GM21825 (cell line): ENCODE results near the gene ANKH.

Experiments
- ATAC-seq: cut with Tn5 transposase; IDR thresholded peaks from one replicate; pipeline ENCODE4 v1.9.1; 2021; ENCODE audit warnings: mild to moderate bottlenecking, moderate library complexity; ENCODE audit not compliant: unreplicated experiment

ANKH gene

DNA sequence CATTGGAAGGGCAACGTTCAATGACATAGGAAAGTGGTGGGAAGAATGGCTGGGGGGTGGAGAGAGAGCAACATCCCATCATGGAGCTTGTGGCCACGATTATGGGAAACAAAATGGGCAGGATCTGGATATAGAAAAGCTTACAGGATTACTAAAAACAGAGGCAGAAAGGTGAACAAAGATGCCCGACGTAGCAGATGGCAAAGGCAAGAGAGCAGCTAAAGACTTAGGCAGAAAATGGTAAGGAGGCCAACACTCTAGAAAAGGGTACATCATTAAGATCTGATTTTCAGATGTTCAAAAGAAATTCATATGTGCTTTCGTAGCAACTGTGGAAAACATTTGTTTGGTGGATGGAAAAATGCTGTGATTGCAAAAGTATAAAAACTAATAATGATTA, 104.5 kb downstream of the ANKH start:
- no peak for ATAC-seq

DNA sequence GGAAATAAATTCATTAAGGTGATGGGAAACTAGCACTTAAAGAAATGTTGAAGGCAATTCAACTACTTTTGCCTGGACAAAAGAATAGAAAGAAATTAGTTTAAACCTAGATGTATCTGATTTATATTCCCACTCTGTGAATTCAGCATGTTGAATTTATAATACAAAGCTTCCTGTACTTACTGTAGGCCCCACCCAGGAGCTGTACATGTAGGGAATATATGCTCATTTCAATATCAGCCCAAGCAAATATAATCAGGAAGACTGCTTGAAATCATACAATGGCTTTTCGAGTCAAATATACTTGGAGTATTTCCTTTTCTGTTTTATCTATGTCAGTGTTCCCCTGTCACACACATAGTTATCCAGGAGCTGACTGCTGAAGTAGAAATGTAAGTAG, 105.0 kb downstream of the ANKH start:
- ATAC-seq: no peak

DNA sequence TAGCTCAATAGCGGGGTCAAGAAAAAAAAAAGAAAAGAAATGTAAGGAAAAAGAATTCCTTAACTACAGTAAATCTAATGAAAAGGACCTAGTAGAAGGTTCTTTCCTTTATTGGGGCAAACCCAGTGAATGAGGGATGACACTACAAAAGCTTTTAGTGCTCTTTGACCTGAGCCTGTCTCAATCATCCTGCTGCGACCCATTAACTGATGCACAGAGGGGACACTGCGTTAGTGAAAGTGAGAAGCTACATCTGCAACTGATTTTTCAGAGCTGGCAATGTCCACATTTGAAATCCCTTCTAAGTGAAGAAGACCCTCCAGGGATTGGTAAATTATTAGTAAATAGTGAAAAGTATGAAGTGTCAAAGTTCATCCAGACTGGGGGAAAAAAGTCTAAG, 106.0 kb downstream of the ANKH start:
- ATAC-seq: no peak

DNA sequence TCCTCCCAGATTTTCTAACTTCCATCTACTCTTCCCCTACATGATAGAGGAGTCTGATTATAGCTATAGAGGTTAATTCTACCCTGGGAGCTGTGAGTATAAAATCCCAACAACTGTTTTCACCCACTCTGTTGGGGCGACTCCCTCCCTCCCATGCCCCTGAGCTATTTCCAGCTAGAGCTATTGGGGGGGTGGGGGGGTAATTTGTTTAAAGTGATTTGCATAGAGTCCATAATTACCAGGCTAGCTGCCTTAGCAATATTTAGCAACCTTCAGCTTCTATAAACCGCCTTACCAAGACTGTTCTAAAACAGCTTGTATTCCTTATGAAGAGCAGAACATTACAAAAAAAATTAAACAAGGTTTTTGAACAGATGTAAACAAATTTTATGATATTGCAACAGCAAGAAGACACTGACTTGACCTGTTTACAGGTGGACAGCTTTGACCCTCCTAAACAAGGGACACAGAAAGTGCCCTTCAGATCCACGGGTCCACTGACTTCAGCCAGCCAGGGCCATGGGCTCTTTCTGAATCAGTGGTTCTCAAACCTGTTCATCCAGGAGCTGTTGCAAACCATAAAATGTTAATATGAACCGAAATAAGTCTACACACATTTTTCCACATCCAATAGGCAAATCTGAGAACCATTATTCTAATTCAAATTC, 108.9 kb downstream of the ANKH start:
- no peak for ATAC-seq

DNA sequence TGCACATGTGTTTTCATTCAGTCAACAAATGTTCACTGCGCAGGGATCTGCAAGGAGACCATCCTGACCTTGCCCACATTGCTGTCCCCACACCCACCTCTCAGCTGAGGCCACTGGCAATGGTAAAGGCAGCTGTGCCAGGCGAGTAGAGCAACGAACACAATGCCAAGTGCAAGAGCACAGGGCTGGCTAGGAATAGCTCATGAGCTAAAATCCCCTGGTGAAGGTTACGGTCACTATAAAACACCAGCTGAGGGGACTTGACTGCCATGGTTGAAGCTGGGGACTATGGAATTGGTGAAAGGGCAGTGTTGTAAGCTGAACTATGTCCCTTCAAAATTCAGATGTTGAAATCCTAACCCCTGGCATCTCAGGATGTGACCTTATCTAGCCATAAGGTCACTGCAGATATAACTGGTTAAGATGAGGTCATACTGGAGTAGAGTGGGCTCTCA, 111.0 kb downstream of the ANKH start:
- ATAC-seq: no peak

DNA sequence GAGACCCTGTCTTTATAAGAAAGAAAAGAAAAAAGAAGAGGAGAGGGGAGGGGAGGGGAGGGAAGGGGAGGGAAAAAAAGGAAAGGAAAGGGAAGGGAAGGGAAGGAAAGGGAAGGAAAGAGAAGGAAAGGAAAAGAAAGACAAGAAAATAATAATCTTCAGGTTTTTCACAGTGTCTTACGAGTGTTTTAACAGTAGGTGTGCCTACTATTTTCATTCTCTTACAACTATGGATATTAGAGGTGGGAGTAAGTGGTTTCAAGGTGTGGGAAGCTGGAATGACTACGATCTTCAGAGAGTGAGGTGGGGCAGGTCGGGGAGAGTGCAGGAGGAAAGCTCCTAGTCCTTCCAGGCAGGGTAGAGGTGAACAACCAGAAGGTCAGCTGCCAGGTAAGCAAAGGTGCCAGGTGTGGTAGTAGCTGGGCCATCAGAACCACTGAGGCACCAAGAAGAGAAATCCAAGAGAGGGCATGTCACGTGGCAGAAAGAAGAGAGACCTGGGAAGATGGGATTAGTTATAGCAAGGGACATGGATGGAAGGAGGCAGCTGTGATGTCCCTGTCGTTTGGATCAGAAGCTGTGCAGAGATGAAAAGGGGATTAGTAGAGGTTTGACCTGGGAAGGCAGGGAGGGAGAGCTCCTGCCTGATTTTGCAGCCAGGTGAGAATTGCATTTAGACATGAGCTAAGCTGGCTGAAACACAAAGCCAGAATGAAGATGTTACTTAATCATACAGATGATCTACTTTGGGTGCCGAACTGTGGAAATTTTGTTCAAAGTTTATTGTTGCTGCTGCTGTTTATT, 111.6 kb downstream of the ANKH start:
- ATAC-seq: no peak

DNA sequence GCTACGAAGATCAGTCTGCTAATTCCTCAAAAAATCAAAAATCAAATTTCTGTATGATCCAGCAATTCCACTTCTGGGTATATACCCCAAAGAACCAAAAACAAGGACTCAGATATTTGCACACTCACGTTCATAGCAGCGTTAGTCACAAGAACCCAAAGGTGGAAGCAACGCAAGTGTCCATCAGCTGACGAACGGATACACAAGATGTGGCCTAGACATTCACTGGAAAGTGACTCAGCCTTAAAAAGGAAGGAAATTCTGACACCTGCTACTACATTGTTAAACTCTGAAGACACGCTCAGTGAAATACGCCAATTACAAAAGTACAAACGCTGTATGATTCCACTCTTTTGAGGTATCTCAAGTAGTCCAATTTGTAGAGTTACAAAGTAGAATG, 113.7 kb downstream of the ANKH start:
- ATAC-seq: no peak

DNA sequence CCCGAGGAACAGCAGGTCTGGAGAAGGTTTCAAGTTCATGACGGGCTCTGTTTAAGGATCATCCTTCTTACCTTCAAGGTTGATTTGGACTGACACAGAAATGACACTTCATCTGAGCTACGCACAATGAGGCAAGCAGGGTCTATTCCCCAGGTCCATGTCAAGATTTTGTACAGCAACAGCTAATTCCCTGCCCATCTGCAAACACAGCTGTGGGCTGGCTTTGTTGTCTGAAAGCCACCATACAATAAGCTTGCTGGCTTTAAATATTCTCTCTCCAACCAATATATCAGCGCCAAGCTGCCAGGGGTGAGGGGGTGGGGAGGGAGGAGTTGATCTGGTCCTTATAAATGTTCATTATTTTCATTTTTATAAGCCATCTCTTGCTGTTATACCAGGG, 115.1 kb downstream of the ANKH start:
- ATAC-seq: no peak

DNA sequence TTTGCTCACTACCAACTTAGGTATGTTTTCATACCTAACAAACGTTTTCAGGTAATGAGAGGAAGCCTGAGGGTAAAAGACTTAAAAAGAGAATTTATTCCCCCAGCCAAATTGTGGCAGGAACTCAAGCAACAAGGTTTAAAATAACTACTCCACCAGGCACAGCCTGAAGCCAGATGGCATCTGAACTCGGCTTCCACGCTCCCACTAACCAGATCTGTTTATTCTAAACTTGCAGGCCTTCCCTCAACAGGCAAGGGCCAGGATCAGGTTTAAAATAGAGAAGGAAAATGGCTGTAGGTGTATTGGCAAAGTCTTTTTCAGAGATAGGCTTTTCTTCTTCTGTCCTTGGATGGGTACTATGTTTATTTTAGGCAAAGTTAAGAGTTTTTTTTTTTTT, 117.6 kb downstream of the ANKH start:
- ATAC-seq: no peak

DNA sequence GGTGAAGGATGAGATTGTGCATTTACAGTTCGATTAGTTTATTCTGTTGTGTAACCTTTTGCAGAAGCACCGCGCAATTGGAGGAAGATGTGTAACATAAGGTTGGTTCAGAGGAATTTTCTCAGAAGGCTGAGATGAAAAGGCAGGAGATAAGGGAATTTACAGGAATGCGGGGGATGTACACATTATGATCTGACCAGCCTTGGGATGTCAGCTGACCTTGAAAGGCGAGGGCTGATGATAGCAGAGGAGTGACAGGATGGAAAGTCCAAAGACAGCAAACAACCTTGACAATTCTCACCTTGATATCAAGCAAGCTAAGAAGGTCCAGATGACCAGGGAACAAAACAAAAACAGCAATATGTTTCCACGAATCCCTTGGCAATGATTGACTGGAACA, 118.3 kb downstream of the ANKH start:
- no peak for ATAC-seq

DNA sequence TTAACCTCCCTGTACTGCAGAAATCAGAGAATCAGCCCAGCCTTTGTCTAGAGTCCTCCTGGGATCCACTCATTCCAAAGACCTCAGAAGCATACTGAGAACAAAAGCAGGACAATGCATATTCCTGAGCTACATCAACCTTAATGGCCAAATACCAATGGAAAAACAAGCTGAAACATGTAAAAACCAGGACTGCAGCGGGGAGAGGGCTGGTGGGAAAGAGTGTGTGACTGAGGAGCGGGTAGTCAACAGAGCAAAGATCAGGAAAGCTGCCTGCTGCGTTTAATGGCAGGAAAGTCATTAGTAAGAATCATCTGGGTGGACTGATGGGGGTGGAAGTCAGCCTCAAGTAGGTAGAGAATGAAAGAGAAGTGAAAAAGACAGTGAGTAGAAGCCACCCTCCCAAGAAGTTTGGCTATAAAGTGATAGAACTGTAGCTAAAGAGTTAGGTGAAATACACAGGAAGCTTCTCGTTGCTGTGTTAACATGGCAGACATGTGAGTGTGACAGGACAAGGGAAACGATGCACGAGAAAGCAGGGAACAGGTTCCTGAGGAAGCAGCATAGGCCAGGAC, 119.0 kb downstream of the ANKH start:
- no peak for ATAC-seq

DNA sequence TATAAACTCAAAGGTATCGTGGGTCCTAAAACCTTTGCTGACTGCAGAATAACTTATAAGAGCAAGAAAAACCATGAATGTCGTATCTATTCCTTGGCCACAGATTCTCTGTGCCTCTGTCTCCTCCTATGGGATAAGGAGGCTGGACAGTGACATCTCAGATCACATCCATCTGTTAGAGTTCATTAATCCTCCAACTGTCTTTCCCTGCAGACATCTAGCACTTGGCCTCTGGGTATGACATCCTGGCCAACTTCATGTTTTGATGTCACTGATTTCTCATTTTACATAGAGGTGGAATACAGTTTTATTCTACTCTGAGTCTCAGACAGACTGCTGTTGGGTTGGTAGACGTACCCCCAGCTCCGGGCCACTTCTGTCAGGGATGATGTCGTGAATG, 120.9 kb downstream of the ANKH start:
- ATAC-seq: no peak

DNA sequence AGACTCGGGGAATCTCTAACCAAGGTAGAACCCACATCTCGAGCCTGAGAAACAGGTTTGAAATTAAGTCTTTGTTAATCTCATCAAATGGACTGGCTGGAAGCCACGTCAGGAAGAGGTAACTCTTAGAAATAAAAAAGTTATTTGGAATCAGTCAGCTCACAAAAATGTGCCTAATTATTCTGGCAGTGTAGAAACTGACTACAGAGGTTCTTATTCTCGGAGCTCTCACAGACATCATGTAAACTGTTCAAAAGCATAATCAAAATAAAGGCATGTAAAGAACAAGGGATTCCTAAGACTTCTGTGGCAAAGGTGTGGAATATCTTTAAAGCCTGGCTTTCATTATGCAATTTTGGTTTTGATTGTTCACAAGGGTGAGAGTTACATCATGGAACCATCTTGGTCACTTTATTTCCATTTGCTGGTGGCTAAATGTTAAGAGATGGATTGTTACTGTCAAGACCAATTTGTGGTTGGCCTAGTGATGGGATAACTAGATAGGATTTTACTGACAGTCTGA, 121.9 kb downstream of the ANKH start:
- ATAC-seq: no peak

DNA sequence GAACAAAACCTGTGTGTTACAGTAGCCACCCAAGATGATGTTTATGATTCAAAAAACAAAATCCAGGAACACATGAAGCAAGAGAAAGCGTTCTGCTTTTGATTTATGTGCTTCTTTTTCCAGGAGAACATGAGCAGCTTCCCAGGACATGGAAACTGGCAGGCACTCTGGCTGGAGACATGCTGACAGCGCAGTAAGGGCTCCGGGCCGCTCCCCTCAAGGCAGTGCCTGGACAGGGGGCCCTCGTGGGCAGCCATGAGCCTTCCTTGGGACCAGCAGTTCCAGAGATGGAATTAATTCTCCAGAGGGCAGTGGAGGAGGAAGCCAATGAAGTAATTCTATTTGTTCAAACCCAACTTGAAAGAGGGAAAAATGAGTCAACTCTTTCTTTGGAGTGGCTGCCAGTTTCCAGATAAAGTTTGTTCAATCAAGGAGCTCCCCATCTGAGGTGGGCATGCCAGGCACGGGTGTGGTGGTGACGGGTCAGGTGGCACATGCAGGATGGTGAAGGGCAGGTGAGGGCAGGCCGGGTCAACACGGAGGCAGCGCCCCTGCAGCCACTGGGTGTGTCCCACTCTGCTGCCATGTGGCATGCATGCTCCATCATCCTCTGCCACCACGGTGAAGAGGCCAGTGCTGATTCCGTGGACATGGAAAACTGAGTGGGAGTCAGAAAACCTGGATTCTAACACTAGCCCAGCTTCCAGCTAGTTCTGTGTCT, 123.2 kb downstream of the ANKH start:
- ATAC-seq: no peak

DNA sequence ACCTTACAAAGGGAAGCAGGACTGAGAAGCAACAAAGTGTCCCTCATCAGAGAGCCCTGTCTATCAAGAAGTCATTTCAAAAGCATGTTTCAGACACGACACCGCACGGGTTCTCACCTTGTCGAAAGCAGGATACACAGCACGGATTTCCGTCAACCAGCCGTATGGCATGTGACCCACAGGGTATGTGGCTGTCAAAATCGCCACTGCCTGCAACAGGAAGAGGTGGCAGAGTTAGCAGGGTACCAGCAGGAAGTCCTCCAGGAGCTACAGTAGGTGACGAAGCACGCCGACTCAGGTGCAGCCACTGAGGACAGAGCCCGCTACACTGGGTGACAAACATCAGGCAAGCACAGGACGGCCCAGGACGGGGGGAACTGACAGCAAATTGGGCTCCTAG, 125.8 kb downstream of the ANKH start:
- no peak for ATAC-seq

DNA sequence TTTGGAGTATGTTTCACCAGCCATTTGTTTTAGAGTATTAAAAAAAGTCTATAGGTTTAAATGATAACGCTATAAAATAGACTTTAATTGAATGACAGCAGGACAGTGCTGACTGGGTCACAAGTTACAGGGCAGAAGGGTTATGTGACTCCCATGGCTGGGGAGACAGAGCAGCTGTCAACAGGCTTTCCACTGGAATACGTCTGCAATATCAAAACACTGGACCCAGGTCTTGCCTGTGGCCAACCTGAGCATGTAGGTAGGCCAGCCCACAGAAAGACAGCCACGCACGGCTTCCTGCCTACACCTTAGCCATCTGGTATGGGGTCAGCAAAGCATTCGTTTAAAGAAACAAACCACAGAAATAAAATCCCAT, 126.4 kb downstream of the ANKH start:
- ATAC-seq: no peak

DNA sequence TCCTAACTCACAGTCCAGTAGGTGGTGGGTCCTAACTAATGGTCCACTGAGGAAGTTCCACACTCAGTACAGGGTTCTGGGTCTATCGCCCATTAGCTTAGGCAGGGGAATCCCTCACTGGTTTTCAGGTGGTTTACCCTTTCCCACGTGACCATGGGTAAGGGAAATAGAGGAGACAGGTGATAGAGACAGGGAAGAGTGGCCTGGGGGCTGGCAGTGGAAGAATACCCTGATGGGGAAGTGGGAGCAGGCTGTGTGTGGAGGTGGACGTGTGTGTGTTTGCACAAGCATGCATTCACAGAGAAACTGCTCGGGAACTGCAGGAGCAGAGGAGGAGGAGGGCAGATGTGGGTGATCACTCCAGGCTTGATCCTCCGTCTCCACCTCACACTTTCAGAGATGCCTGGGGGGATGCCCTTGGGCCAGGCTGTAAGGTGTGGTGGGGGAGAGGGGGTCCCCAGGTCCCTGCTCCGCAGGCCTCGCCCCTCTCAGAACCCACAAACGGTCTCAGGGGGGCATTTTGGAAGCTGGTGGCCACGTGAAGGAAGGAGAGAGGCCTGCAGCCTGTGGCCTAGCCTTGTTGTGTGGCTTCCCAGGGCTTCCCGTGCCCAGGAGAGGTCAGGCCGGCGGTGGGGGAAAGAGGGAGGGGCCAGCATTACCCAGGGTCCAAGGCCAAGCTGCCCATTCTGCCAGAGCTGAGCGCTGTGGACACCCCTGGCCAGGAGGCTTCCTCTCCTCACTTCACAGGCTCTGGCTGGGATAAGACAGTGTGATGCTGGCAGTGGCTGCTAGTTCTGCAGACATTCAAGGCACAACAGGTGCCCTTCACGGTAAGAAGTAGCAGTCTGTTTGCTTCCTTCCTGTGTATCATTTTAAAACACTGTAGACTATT, 127.0 kb downstream of the ANKH start:
- ATAC-seq: no peak

DNA sequence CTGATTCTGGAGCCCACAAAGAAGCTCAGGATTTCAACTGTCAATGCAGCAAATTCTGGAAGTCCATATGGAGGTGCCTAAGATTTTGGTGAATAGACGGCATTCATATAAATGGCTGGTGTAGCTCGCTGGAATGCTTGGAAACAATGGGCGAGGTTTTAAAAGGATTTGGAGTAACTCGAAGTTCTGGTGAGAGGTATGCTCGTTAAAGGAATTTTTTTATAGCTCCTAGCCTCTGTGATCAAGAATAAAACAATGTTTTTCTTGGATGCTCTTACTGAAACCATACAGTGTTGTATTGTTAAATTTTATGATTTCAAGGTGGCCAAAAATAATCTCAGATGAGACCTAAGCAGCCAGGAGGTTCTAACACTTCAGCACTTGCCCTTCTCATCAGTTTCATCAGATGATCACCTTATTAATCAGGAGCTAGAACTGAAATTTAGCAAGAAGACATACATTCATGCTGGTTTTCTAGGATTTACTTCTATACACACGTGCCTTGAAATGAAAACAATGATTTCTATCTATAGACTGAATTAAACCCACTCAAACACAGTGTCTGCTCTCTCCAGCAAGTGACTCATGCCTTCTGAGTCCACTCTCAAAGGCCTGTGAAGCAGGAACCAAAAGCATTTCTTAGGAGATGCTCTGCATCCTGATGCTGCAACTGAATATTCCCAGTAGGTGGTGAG, 127.8 kb downstream of the ANKH start:
- no peak for ATAC-seq

DNA sequence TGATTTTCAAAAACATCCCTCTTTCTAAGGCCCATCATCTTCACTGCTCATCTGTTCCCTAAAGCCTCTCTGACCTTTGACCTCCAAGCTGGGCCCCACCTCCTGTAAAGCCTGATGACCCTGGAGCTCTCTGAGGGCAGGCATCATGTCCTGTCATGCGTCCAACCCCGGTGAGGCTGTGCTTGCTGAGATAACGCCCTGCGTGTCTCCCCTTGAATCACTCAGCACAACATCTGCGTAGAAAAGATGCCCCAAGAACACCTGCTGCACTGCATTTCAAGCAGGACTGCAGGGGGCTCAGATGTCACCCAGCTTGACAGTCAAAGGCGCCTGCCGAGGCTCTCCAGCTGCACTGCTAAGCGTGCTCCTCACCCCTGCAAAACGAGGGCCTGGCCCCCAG, 129.1 kb downstream of the ANKH start:
- no peak for ATAC-seq
